Measurements from ENCODE around the gene CCDC85C.

Gene CCDC85C

DNA sequence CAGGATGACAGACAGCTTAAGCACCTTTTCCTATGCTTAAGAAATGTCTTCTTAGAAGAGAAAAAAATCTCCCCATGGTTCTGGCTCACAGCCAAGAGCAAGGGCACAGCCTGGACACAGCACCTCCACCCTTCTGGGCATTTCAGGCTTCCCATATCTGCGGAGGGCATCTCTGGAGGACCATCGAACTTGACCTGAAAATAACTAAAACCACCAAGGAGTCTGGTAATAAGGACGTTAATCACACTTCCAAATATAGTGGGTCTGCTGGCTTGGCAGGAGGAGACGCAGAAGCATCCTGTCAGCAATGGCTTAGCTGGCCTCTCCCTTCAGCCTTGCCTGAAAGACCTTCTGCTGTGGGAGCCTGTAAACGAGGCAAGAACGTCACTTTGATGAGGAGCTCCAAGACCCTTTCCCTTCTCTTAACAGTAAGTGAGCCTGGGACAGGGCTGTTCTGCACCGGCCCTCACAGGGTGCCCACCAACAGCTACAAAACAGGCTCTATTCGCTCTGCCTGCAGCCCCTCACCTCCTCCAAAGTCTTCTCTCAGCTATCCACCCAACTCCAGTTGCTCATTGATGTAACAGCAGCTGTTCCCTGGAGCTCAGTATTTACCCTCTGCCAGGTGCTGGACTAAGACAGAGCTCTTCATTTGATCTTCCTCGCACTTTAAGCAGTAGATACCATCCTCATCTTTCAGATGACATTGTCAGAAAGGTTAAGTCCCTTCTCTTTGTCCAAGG lies 136.5 kb downstream of the CCDC85C start:
- DNase-seq: no peak

DNA sequence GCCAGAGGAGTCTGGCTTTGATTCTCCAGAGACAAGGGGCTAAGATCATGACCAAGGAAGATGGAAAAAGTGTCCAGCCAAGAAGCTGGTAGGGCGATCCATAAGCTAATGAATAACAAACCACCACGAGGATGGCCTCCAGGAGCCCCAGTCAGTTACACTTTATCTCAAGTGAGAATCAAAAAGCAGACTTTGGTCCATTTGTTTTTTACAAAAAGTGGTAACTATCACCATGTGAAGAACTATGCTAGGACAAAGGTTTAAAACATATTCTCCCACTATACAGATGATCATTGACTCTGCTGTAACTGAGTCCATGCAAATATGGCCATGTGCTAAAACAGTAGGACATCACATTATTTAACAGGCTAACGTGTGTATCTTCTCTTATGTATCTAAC lies 137.2 kb downstream of the CCDC85C start:
- DNase-seq: no peak

DNA sequence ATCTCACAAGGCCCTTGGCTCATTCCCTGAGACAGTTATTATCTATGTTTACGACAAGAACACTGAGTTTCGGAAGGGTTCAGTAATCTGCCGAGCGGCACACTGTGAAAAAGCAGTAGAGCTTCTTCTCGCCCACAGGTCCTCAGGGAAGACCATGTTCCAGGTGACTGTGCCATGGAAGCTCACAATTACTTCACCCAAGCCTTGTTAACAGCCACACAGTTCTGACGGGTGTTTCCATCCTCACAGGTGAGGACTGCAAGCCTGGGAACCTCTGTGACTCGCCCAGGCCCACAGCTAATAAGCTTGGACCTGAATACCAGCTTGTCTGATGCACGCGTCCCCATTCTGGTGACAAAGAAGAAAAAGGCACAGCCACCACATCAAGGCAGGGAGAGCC lies 138.7 kb downstream of the CCDC85C start:
- DNase-seq: no peak

DNA sequence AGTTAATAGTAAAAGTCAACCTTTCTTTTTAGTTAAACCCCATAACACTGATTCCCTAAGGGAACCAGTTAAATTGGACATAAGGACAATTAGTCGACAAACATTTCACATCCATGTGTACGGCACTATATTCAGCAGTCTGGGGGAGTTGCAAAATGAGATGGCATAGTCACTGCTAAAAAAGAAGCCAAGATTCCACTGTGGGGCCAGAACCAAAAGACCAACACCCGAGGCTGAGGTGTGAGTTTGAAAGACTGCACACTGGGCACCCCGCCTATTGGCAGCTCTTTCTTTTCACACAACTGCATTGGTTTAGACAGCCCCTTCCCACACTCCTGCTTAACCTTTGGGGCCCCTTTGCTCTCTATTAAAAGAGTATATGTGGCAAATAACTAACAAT lies 140.0 kb downstream of the CCDC85C start:
- DNase-seq: no peak

DNA sequence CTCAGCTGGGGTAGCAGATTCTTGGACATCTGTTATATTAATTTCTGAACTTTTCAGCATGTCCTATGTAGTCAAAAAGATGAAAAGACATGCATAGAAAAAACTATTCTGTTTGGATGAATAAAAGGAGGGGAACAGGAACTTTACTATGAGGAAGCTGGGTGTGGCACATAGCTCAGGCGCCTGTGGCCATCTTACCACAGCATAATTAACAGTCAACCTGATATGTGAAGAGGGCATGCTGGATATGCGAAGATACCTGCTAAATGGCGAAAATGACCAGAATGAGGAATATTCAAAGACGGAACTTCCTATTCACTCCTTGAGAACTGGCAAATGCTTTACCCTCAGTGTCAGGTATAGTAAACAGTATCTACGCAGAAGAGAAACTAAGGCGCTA lies 141.8 kb downstream of the CCDC85C start:
- no peak for DNase-seq

GRCh38 chr14:99461411-99462085 lies 142.5 kb downstream of the CCDC85C start:
- no peak for DNase-seq

- no peak for DNase-seq
Measured at GRCh38 chr14:99460793-99461192, 143.2 kb downstream of the CCDC85C start.

GRCh38 chr14:99459481-99460100 lies 144.4 kb downstream of the CCDC85C start:
- DNase-seq: no peak

DNA sequence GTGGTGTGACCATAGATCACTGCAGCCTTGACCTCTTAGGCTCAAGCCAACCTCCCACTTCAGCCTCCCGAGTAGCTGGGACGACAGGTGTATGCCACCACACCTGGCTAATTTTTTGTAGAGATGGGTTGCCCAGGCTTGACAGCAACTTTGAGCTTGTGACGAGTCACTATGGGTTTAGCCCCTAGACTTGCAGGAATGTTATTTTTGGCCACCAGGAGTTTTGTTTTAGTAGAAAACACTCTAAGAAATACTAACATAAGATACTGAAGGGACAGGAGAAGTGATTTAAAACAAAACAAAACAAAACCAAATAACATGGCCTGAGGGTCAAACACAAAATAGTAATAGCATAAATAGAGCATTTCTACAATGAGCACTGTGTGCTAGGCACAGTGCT lies 149.8 kb downstream of the CCDC85C start:
- no peak for DNase-seq

DNA sequence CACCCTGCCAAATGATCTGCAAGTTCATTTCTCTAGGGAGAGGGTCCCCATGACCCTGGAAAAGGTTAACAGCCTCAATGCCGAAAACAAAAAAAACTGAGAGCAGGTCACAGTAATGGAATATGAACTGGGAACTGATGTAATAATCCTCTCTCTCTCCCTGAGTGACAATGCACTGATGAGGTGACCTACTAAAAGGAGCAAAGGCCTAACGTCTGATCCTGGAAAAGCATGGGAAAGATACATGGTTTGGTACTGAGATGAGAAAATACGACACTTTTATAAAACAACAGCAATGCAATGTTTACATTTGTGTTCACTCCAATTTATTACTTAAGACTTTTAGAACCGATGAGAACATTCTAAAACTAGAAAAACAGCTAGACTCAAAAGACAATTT lies 151.0 kb downstream of the CCDC85C start:
- no peak for DNase-seq

DNA sequence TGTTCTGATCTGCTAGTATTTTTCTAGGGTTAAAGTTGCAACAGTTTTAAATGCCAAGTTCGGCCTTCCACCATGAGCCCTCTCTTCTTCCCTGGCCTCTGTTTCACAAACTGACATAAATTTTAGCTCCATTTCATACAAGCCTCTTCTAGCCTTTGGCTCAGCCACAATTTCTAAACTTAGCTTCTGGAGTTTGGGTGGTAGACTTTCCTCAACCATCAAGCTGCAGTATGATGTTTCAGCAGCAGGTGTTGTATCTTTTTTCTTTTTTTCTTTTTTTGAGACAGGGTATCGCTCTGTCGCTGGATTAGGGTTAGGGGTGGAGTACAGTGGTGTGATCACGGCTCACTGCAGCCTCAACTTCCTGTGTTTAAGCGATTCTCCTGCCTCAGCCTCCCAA lies 152.8 kb downstream of the CCDC85C start:
- no peak for DNase-seq

- DNase-seq: no peak
Measured at GRCh38 chr14:99450266-99450665, 153.7 kb downstream of the CCDC85C start.

All from eye (tissue), 1 donor.